GM12892 (cell line): Measurements from ENCODE around the gene SSX2IP.
"Not testable (repeated sequence)": the region's sequence is repeated elsewhere in the genome, so short reads cannot be mapped to it uniquely, and the experiment has no call there.

ENCODE experiments used
- POLR2A ChIP-seq: IDR thresholded peaks from 2 replicates; pipeline ENCODE4 v1.6.1; 2011; ENCODE audit warnings: low read depth, low read length, control low read depth
- POLR2AphosphoS5 ChIP-seq: IDR thresholded peaks from 2 replicates; pipeline ENCODE4 v1.6.1; 2011; ENCODE audit warnings: low read depth, low read length, control low read depth
- TAF1 ChIP-seq: IDR thresholded peaks from 2 replicates; pipeline ENCODE4 v1.6.1; 2011; ENCODE audit warnings: low read depth, mild to moderate bottlenecking, control low read depth, low read length, borderline replicate concordance

- TF ChIP-seq POLR2AphosphoS5, TAF1, POLR2A: not testable (repeated sequence)
These were observed 37.5 kb upstream of the SSX2IP start for GRCh38 chr1:84727711-84728110.
